Non-pigmented ciliary epithelial cell (primary cell): ENCODE data around the gene GRID1.

Source experiments
- DNase-seq: peaks from one replicate; pipeline ENCODE4 v3.0.0-alpha.2; 2010; ENCODE audit warnings: low read depth

Gene GRID1

DNA sequence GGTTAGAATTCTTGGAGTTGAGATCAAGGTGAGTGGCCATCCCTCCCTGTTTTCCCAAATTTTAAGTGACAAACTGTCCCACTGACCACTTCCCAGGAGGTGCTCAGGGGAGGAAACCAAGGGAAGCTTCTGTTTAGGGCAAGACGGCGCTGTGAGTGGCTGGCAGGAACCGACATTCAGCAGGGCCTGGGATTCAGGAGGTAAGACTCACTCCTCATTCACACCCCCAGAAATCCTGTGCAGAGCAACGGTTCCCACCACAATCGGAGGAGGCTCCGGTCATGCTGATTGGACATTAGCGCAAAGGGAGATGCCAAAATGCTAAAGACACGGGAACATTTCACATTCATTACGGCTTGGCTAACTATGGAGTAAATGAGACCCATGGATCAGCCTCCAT is 200.9 kb downstream of the GRID1 start:
- DNase-seq, result no peak

DNA sequence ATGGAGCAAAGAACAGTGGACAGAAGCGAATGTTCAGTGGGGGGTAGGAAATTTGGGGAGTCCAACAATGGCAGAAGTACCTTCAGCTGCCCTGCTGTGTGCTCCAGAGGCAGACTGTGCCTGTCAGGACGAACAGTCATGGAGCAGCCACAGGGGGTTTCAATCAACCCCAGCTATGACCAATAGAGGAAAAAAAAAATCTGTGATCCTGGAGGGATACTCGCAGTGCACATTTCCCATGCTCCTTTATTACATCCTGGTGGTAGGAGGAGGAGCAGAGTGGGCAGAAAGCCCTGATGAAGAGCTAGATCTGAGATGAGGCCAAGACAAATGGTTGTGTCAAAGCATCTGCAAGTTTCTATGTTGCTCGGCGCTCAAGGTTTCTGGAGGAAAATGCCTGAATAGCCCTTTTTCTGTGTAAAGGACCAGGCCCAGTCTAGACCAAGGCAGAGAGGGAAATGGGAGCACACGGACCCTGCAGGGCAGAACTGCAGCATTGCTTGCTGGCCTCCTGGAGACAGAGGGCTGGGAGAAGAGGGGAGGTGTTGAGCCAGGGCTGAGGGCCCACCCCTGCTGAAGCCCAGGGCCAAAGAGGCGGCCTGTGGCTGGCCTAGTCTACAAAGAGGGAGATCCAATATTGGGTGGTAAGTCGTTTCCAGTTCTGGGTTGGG is 201.5 kb downstream of the GRID1 start:
- DNase-seq, result no peak

DNA sequence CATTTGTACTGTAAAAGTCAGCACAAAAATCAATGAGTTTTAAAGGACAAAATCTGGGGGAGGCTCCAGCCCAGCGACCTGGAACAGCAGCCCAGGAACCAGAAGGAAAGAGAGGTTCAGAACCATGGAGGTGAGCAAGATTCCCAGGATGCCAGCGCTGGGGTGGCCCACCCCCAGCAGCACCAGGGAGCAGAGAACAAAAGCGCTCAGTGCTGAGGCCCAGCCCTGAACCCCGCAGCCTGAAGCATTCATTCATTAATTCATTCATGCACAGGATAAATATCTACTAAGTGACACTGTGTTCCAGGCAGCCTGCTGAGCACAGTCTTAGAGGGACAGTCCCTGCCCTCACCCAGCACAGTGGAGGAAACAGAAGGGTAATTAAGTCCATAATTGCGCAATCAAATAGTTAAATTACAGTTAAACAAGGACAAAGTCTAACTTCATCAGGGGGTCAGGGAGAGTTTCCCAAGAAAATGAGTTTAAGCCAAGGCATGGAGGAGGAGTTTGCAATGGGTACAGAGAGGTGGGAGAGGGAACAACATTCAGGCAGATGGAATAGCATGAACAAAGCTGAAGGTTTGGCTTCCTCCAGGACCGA is 202.3 kb downstream of the GRID1 start:
- DNase-seq, result no peak

DNA sequence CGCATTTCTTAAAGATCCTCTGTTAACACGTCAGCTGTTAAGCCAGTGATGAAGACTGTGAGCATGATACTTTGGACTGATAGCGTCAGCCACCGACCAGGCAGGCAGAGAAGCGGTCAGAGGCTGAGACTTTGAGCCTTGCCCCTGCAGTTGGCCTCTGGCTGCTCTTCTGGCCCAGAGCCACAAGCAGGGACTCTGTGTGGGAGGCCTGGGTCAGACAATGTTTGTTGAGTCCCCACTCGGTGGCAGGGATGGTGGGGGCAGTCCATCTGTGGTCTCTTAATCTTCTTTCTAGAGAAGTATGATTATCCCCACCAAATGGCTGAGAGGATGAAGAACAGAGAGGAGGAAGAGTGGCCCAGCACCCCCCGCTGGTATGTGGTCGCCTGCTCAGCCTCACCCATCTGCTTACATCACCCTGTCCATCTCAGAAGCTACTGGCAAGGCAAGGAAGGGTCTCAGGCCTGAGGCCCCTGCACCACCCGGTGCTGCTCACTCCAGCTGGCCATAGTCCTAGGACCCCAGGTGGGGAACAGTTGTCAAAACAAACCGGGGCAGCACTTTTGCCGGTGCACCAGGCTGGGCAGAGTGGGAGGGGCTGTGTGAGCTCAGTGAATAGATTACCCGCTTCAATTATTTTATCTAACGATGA is 202.9 kb downstream of the GRID1 start:
- no peak for DNase-seq

DNA sequence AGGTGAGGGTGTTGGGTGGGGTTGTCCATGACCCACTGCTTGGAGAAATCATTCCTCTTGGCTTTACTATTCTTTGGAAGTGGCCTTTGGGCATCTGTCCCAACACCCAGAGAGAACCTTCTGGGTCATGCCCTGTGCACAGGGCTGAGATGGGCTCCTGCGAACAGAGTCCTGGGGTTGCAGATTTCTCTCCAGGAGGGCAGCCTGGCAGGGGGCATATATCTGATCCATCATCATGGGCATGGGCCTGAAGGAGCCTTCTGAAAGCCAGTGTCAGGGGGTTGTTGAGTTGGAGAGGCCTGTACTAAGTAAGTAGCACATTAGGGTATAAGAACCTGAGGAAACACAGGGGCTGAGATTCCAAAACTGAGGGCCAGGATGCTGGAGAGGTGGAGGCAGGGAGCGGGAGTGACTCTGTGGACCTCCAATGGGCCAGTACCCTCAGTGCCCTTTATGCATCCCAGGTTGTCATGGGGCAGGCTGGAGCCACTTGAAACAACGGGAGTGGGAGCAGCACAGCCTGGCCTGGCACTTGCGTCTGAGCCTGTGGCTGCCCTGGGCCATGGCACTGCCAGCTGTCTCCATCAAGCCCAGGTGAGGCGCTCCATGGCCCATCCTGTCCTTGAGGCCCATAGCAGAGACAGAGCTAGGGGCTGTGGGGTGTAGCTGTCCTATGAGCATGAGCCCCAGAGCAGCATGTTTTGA is 203.7 kb downstream of the GRID1 start:
- no peak for DNase-seq

DNA sequence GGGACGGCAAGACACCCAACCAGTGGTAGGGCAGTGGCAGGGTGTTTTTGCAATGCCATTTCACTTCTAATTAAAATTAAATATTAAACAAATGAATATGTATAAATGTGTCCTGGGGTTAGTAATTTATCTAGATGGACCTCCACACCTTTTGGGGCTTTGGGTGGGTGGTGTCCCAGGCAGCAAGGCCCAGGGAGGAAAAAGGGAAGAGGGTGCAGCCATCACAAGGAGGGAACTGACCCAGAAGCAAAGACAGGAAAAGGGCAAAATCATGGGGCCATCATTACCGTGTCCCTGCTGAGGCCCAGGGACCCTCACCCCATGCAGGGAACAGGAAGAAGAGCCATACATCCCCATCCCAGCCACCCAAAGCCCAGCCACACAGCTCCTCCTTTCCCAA is 204.6 kb downstream of the GRID1 start:
- no peak for DNase-seq

DNA sequence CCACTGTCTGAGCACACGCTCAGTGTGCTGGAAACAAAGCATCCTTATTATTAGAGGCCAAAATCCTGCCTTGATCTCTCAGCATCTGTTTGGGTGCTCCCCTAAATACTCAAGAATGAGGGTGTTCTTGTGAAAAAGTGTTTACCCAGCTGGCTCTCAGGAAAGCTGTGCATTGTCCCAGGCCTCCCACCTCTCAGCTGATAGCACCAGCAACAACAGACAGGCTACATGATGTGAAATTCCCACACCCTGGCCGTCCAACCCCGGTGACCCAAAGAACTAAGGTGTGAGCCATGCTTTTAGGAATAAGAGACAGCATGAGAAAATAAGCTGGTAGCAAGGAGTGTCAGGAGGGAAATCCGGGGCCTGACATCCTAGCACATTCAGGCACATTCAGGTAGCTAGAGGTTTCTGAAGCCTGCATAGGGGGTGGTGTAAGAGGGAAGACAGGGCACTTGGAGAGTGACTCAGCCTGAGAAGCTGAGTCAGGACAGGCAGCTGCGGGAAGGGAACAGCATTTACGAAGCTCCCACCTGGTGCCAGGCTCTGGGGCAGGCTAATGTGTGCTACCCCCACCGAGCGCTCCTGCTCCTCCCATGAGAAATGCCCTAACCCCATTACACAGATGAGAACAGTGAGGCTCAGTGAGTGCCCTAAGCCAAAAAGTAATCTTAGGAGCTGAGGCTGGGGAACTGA is 205.6 kb downstream of the GRID1 start:
- no peak for DNase-seq

DNA sequence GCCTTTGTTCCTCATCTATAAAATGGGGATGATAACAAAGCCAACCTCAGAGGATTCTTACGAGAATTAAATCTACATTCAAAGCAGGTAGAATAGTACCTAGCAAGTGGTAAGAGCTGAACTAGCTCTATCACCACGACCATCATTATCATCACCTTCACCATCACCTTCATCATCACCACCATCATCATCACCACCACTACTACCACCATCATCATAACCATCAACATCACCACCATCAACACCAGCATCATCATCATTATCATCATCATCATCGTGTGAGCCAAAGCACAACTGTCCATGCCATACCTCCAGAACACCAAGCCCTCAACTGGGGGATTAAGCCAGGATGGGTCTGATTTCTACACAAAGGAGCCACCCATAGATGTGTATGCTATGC is 206.8 kb downstream of the GRID1 start:
- no peak for DNase-seq

DNA sequence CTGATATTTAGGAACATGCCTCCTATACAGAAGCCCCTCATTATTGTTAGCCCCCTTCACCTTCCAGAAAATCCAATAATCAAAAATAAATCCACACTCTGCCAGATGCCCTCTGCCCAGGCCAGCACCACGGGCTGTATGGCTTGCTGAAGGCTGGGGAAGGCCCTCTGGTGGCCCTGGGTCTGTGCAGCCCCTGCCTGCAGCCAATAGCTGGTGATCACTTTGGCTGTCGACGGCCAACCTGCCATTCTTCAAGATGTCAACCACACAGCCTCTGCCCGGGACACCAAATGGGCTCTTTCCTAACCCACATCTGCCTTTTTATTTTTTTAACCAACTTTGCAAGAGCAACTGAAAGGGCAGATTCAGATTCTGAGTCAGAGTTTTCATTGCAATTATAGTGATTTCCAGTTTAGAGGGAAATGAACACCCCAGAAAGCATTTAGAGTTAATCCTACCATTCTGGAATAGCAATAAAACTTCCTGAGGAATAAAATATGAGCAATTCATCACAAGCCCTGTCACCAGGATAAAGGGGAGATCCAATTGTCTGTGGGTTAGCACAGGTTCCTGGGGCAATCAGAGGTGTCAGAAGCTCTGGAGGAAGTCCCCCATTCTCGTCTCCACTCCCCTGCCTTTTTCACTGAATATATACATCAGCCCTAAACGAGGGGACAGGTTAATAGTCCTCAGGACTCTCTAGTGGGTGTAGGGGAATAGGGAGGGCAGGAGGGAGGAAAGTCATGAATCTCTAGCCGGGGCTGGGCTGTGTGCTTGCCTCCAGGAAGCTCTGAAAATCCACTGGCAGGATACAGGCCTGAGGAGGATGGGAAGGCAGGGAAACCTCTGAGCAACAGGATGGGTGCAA is 211.3 kb downstream of the GRID1 start:
- DNase-seq, result no peak

DNA sequence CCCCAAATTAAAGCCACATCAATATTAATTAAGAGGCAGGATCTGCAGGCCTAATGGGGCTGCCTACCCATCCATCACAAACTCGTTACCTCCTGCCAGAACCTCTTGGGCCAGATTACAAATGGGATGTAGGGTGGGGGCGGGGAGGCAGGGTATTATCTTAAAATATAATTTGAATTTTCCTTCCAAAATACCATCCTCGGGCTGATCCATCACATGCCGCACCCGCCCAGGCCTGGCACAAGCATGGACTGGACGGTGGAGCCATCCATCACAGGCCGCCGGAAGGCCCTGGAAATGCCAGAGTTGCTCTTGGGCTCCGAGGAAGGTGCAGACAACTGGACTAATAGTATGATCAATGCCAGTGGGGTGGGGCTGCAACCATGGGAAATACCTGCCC is 212.8 kb downstream of the GRID1 start:
- no peak for DNase-seq

DNA sequence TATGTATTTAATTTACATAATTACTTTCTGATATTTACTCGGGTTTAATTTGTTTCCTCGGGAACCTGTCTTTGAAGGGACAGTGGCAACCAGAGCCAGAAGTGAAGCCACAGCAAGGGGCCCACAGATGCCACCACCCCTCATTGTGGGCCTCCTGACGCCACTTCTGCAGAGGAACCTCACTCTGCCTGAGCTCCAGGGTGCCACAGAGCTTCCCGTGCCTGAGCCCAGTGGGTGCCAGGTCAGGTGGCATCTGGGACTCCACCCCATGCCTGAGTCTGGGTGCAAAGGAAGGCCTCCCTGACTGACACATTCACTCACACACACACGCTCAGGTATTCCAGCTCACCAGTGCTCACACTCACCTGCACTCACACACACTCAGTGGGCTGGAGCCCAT is 213.7 kb downstream of the GRID1 start:
- DNase-seq, result no peak

DNA sequence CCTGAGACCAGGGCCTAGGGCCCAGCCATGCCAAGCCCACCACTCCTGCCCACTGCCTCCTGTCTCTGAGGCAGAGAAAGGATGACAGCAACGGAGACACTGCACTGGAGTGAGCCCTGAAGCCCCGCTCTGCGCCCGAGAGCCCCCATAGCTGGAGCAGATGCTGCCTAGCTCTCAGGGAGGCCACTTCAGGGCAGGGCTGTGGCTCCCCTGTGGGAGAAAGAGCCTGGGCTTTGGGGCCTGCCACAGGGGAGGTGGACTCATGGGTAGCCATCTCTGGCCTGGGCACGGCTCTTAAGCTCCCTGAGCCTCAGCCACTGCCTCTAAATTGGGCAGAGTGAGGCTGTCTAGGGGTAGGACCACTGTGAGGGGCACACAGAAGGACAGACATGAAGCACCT is 214.2 kb downstream of the GRID1 start:
- DNase-seq, result no peak

DNA sequence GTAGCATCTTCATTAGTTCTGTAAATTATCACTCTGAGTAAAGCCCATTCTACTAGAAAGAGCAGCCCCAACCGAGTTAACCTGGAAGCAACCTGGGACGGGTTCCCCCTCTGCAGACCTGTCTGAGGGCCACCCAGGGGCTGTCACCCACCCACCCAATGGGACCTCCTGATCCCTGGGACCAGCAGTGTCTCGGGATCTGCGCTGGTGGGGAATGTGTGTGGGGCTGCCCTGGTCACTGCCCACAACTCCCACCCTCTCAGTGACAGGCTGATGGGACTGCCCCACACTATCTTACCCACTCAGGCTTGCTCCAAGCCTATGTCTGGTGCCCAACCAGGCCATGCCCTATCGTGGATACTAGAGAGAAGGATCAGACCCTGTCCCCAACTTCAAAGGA is 215.0 kb downstream of the GRID1 start:
- DNase-seq, result no peak

DNA sequence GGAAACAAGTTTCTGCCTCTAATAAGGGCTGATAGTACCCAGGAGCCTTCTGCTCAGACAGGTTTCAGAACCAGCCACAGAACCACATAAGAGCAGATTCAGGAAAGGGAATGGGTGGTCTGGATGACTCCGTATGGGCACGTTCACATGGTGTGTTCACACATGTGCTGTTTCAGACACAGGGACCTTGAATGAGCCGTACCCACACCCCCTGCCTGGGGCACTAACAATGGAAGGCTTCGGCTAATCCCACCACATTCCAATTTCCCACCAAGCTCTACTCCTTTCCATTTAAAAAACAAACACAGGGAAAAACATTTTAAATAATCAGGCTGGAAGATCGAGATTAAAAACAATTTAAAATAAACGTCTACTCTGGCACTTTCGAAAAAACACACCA is 217.3 kb downstream of the GRID1 start:
- no peak for DNase-seq

DNA sequence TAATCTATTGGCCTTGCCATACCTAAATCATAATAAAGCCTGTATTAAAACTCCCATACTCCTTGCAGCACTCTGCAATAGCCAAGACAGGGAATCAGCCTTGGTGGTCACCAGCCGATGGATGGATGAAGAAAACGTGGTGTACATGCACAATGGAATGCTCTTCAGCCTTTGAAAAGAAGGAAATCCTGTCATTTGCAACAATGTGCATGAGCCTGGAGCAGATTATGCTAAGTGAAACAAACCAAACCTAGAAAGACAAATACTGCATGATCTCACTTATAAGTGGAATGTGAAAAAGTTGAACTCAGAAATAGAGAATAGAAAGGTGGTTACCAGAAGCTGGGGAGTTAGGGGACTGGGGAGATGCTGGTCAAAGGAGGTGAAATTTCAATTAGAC is 218.5 kb downstream of the GRID1 start:
- no peak for DNase-seq

DNA sequence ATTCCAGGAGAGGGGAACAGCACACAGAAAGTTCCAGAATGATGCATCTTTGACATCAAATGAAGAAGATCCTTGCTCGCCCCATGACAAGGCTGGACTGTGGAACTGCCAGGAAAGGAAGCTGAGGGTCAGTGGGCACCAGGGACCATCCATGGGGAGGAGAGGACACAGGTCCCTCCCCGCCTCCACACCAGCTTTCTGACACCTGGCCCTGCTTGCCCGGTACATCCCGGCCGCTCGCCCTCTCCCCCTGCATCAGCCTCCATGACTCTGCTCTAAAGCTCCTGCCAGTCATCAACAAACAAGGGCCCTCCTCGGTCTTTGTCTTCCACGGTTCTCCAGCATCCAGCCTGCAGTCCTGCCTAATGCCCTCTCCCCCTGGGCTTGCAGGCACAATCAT is 222.3 kb downstream of the GRID1 start:
- no peak for DNase-seq

DNA sequence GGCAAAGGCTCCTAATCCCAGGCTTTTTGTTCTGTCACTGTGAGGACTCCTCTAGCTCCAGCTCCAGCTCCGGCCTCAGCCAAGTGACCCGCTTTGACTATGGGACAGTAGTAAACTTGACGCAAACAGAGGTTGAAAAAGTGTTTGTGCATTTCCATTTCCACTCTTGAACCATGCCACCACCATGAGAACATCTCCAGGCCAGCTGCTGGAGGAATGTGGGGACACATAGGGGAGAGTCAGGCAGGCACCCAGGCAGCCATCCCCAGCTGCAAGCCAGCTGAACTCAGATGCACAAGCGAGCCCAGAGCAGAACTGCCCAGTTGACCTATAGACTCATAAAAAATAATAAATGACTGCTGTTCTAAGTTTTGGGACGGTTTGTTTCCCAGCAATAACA is 224.7 kb downstream of the GRID1 start:
- no peak for DNase-seq

DNA sequence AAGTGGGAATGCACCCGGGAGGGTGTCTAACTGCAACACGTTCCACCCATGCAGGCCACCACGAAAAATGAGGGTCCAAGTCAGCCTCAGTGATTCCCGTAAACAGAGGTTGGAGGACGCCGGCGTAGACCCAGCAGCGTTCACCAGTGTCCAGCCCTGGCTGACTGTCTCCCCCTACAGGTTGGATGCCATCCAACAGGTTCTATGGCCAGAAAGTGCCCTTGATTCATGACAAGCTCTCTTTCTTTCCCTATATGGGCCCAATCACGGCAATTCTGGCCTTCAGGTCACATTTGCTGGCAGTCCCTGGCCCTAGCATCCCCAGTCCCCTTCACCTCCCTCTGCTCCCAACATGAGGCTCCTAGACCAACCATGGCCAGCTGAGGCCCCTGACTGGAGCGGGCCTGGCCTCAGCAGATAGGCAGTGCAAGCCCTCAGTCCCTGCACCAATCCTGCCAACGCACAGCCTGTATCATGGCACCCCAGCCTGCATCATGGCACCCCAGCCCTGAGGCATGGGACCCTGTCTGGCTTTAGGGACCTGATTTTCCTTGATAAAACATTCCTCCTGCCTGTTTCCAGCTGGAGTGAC is 227.4 kb downstream of the GRID1 start:
- no peak for DNase-seq

DNA sequence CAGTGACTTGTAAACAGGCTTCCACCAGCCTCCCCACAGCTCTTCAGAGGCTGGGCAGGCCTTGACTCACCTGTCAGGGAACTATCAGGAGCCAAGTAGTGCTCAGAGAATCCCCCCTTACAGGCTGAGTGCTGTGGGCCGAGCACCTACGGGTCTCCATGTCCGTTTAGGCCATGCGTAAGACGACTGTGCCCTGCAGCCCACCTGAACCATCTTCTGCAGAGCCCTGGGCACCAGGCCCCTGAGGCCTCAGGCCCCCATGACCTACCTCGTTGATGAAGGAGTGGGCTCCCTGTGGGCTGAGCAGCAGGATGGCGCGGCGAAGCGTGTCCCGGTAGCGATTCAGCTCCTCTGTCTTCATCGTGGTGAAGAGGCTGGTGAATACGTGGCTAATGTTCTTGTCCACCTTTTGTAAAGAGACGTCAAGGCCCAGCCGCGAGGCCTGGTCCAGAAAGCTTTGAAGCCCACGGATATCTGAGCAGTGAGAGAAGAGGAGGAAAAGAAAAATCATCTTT is 228.0 kb downstream of the GRID1 start:
- no peak for DNase-seq

DNA sequence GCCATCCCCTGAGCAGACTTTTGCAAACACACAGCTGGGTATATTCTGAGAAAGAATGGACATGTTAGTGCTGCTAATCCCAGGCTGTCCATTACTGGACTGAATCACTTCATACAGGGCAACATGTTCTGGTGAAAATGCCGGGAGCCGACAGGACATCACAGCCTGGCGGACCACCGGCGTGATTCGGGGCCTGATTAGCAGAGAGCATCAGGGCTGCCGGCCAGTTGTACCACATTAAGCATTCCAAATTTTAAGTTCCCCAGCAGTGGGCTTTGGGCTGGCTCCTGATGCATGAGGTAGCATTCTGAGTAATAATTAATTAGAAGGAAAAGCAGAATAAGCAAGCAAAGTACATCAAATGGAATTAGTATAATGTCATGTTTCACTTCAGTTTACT is 229.0 kb downstream of the GRID1 start:
- no peak for DNase-seq

DNA sequence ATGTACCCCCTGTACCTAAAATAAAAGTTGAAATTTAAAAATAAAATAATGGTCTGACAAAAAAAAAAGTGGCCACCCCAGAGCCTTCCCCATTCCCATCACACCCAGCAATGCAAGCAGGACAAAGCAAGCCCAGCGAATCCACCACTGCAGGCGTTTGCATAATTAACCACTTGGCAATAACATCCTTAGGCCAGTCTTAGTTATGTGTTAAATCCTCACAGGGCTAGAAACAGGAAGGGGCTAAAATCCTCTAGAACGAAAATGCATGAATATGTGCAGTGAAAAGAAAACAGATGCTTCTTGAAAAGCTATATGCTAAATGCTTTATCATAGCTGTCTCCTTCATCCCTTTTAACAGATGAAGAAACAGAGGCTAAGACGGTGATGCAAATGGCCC is 229.7 kb downstream of the GRID1 start:
- DNase-seq, result no peak
